PC-3 (cell line): Measurements from ENCODE around the gene C2orf80.

Experiments
- CTCF ChIP-seq: fragments of 300-600 bp; sonication (generic); conservative IDR thresholded peaks from 2 replicates; pipeline ENCODE4 v1.5.1; 2017; ENCODE audit warnings: antibody characterized with exemption, low read depth, mild to moderate bottlenecking, low read length
- EZH2 ChIP-seq: fragments of 300-600 bp; sonication (generic); IDR thresholded peaks from one replicate; pipeline ENCODE4 v1.6.1; 2017; ENCODE audit warnings: antibody characterized with exemption, mild to moderate bottlenecking, low read length; ENCODE audit not compliant: unreplicated experiment
- EZH2phosphoT487 ChIP-seq: fragments of 300-600 bp; sonication (generic); IDR thresholded peaks from 2 replicates; pipeline ENCODE4 v1.6.1; 2018; ENCODE audit warnings: mild to moderate bottlenecking, antibody characterized with exemption, low read length, borderline replicate concordance

DNA sequence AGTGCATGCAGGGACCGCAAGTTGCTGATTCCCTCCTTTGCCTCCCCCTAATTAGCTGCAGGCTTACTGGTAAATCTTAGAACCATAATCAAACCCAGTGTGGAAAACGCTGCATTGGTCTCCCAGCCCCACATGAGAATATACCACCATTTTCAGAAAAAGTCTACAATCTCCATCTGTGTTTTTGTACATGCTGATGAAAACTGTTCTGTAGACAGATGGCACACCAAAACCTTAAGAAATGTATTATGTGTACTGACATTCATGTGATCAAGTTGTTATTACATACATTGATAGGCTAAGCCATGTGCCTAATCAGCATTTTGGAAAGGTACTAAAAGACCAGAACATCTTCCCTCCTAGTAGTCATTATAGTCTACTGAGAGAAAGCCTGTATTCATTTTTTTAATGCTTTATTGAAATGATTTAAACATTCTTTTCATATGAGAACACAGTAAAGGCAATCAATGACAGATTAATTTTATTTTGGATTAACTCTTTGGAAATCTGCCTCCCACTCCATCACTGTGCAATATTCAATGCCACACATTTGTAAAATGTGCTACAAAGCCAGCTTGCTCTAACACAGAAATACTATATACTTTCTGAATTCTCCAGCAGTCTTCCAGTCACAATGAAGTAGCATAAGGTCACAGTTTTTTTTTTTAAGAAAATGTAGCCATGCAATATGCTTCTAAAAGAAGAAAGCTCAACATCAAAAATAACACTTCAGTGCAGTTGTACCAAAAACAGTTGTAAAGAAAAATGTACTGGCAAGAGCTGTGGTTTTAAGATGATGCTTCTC is 24.7 kb downstream of the C2orf80 start:
- TF ChIP-seq CTCF (no peak), EZH2 (no peak), EZH2phosphoT487 (no peak)
